Gastroesophageal sphincter (tissue), 4 donors: ENCODE results near the gene EMP1. TPM values are rescaled to one million over a fixed set of nuclear protein-coding genes. Genes with fewer than 3 reads are reported as not detected.

Experiments used
- ATAC-seq: fragments of 150-250 bp; one replicate; pipeline ENCODE4 v1.9.1; 2016; ENCODE audit warnings: mild to moderate bottlenecking, moderate library complexity
- H3K27ac ChIP-seq, 4 donors: fragments of 200-600 bp; sonication (generic) in 3 of 4; 1 replicate in 3 of 4; 2 replicates in 1 of 4; pipeline ENCODE4 v1.5.1; 2016 to 2019
- H3K27me3 ChIP-seq: fragments of 200-600 bp; sonication (generic); one replicate; pipeline ENCODE4 v1.5.1; 2019
- H3K36me3 ChIP-seq, 2 donors: fragments of 200-600 bp; sonication (generic); one replicate each; pipeline ENCODE4 v1.5.1; 2019; ENCODE audit warnings: control low read depth in 1 of 2
- H3K4me1 ChIP-seq, 3 donors: fragments of 200-600 bp; sonication (generic); 1 replicate in 2 of 3; 2 replicates in 1 of 3; pipeline ENCODE4 v1.5.1; 2016 to 2019; ENCODE audit warnings: control low read depth in 2 of 3
- H3K4me3 ChIP-seq, 2 donors: fragments of 200-600 bp; sonication (generic); one replicate each; pipeline ENCODE4 v1.5.1; 2019; ENCODE audit warnings: mild to moderate bottlenecking in 1 of 2, moderate library complexity in 1 of 2
- H3K9me3 ChIP-seq, 3 donors: fragments of 200-600 bp; sonication (generic); one replicate each; pipeline ENCODE4 v1.5.1; 2017 to 2019; ENCODE audit warnings: control low read depth in 2 of 3
- EP300 ChIP-seq: sonication (generic); formaldehyde crosslinking; IDR thresholded peaks from one replicate; pipeline ENCODE4 v1.6.1; 2017; ENCODE audit warnings: antibody characterized with exemption, mild to moderate bottlenecking
- POLR2A ChIP-seq, 2 donors: fragments of 450-650 bp; IDR thresholded peaks; one replicate each; pipeline ENCODE4 v1.6.1; 2017; ENCODE audit warnings: antibody characterized with exemption in 2 of 2, mild to moderate bottlenecking in 2 of 2, moderate library complexity in 1 of 2
- POLR2AphosphoS5 ChIP-seq: sonication (generic); formaldehyde crosslinking; IDR thresholded peaks from one replicate; pipeline ENCODE4 v1.6.1; 2017; ENCODE audit warnings: antibody characterized with exemption
- WGBS, 2 donors: methylation state at CpG; one replicate each; pipeline ENCODE4 v1.1.5; 2018; ENCODE audit warnings: low coverage in 1 of 2; 5-methylcytosine and 5-hydroxymethylcytosine counted together
- total RNA-seq, 4 donors: library from RNA; depleted of rRNA; stranded (reverse); fragments of >200 nt; gene quantifications; one replicate each; pipeline ENCODE4 v1.1.0, GENCODE V29; 2016
- TF ChIP-seq, protein P1 (sequence below), 4 experiments: fragments of 200-600 bp in 2 of 4; fragments of 450-650 bp in 2 of 4; sonication (generic) in 1 of 4; IDR thresholded peaks; one replicate each; pipeline ENCODE4 v1.5.1; 2017 to 2019; ENCODE audit warnings: antibody characterized with exemption in 4 of 4, mild to moderate bottlenecking in 2 of 4, moderate library complexity in 2 of 4

EMP1 gene
- total RNA-seq, 4 donors from 2014 or later = 50.0 to 482 (median 331) TPM

DNA sequence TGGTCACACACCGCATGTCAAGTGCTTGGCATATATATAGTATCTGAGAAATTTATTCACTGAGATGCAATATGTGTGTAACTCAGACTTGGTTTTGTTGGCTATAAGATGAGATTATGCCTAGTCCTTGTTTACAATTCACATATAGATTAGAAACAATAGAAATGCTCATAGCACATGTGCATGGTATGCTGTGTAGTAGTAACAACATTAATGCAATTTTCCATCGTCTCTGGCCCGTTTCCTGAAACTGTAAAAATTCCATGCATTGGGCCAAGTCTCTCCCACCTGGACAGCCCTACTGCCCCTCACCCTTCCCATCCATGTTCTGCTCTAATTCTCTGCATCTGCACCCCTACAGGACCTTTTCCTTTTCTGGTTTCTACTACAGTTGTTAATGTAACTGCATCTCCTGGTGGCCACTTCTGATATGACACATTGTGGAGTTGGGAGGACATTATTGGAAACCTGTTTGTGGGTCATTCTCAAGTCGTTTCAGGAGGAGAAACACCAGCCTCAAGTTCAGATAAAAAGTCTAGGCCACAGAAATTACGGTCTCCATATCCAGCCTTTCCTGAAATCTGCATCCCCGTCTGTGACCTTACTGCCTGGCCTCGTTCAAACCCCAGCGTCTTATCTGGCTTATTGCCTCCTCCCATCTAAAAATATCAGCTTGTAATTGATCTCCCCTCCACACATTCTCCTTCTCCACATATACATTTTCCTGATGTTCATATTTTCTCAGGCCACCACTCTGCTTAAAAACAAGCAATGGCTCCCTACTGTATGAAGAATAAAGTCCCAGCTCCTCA is 37.5 kb downstream of the EMP1 start:
- H3K4me3 ChIP-seq = no peak overlapping the region
- no peak for ATAC-seq
- no peak overlapping the region for H3K27ac ChIP-seq
- no peaks in the 10 kb centered on the region for H3K4me1 ChIP-seq
- H3K9me3 ChIP-seq = no peaks in the 10 kb centered on the region
- H3K36me3 ChIP-seq = no peaks in the 10 kb centered on the region
- no peak for TF ChIP-seq EP300
- TF ChIP-seq, protein P1, sequence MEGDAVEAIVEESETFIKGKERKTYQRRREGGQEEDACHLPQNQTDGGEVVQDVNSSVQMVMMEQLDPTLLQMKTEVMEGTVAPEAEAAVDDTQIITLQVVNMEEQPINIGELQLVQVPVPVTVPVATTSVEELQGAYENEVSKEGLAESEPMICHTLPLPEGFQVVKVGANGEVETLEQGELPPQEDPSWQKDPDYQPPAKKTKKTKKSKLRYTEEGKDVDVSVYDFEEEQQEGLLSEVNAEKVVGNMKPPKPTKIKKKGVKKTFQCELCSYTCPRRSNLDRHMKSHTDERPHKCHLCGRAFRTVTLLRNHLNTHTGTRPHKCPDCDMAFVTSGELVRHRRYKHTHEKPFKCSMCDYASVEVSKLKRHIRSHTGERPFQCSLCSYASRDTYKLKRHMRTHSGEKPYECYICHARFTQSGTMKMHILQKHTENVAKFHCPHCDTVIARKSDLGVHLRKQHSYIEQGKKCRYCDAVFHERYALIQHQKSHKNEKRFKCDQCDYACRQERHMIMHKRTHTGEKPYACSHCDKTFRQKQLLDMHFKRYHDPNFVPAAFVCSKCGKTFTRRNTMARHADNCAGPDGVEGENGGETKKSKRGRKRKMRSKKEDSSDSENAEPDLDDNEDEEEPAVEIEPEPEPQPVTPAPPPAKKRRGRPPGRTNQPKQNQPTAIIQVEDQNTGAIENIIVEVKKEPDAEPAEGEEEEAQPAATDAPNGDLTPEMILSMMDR (IDR thresholded peaks at IDR 0.05) = peak; percentile 36 to 85 (median 78)
- peaks cover 6% of the 10 kb centered on the region for H3K27me3 ChIP-seq
- 63 to 70% methylated on average over 5 to 8 of the region's 8 CpGs for WGBS, 2 donors

DNA sequence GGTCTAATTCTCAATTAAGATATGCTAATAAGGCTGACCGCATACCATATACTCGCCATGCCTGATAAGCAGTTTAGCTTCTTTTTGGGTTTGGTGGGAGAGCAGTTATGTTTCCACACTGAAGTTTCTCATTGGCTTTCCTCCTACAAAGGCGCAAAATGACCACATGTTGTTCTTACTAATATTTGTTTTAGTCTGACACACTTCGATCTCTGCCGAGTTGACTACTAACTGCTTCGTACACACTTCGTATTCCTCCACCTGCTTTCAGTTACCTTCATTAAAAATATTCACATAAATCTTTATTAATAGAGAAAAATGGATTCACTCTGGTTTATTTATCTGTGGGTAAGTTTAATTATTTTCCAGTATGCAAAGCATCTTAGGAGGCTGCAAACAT is 41.7 kb downstream of the EMP1 start:
- Histone ChIP-seq H3K36me3 (no peaks in the 10 kb centered on the region), H3K4me1 (no peaks in the 10 kb centered on the region), H3K27me3 (no peaks in the 10 kb centered on the region), H3K9me3 (no peaks in the 10 kb centered on the region), H3K4me3 (no peak overlapping the region), H3K27ac (no peak overlapping the region)
- ATAC-seq = no peak
- 61 to 80% methylated on average over 5 to 7 of the region's 7 CpGs for WGBS, 2 donors
- TF ChIP-seq POLR2AphosphoS5 = no peak
- TF ChIP-seq, protein P1 (IDR thresholded peaks at IDR 0.05) = no peak
- no peak for TF ChIP-seq POLR2A (IDR thresholded peaks at IDR 0.05)
- TF ChIP-seq EP300 = no peak

DNA sequence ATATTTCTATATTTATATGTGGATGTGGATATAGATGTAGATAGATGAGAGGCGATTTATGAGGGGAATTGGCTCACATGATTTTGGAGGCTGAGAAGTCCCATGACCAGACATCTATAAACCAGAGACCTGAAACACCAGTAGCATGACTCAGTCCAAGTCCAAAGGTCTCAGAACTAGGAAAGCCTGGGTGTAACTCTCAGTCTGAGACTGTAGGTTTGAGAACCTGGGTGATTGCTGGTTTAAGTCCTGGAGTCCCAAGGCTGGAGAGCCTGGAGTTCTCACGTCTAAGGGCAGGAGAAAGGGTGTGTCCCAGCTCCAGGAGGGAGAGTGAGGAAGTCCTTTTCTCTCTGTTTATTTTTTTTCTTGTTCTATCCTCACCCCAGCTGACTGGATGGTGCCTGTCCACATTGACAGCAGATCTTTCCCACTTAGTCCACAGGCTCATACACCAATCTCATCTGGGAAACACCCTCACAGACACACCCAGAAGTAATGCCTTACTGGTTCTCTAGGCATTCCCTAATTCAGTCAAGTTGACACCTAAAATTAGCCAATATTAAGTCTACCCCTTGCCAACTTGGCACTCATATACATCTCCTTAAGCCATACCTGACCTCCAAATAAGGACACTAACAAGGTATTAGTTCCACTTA is 45.4 kb downstream of the EMP1 start:
- Histone ChIP-seq H3K36me3 (no peaks in the 10 kb centered on the region), H3K27me3 (no peaks in the 10 kb centered on the region), H3K4me3 (no peak overlapping the region), H3K4me1 (no peaks in the 10 kb centered on the region), H3K27ac (no peak overlapping the region), H3K9me3 (no peaks in the 10 kb centered on the region)
- no peak for ATAC-seq
- no peak for TF ChIP-seq POLR2A (IDR thresholded peaks at IDR 0.05)
- TF ChIP-seq, protein P1 (IDR thresholded peaks at IDR 0.05) = no peak
- TF ChIP-seq EP300 = no peak
- TF ChIP-seq POLR2AphosphoS5 = no peak
- 78 to 81% methylated on average over 2 of the region's 2 CpGs for WGBS, 2 donors

DNA sequence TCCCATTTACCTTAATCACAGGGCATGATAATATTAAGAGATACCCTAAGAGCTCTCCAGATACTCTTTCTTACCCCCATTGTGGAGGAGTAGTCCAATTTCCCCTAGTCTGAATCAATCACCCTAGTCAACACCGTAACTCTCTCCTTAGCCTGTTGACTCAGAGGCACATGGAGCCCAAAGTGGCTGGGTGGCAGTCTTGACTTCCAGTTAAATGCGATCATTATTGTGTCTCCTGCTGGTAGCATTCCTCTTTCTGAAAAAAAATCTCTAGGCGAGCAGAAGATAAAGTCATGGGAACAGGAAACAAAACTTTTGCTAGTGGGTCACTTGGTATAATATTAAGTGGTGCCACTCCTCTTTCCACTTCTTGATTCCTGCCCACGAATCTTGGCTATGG is 46.4 kb downstream of the EMP1 start:
- WGBS, 2 donors = 79 to 80% methylated on average over 2 to 4 of the region's 4 CpGs
- Histone ChIP-seq H3K27ac (no peak overlapping the region), H3K27me3 (no peaks in the 10 kb centered on the region), H3K9me3 (no peaks in the 10 kb centered on the region), H3K36me3 (no peaks in the 10 kb centered on the region), H3K4me3 (no peak overlapping the region), H3K4me1 (no peaks in the 10 kb centered on the region)
- ATAC-seq = no peak
- TF ChIP-seq POLR2A (IDR thresholded peaks at IDR 0.05) (no peak), POLR2AphosphoS5 (no peak), EP300 (no peak)
- TF ChIP-seq, protein P1 (IDR thresholded peaks at IDR 0.05) = no peak
